ENCODE measurements around the gene SMIM1. TPM values are rescaled to one million over a fixed set of nuclear protein-coding genes. Genes with fewer than 3 reads are reported as not detected.

The SMIM1 gene
- total and polyA plus RNA-seq, 2 donors from 2014 or later = 7.0 to 49.5 TPM

GRCh38 chr1:3774276-3774945 is 1.9 kb downstream of the SMIM1 start:
- Histone ChIP-seq H3K36me3 (ENCODE audit: control insufficient read depth in 2 of 3, insufficient read depth in 3 of 3, low read length in 3 of 3) (peaks cover 0 to 3% (median 0%) of the 10 kb centered on the region in 3 donors), H3K27me3 (ENCODE audit: control insufficient read depth, insufficient read depth, low read length) (no peaks in the 10 kb centered on the region), H3K4me1 (ENCODE audit: control insufficient read depth in 2 of 3, insufficient read depth in 2 of 3, low read depth in 1 of 3, low read length in 3 of 3) (peaks cover 0 to 29% (median 12%) of the 10 kb centered on the region in 3 donors), H3K4me3 (ENCODE audit: low read length in 3 of 3) (no peak overlapping the region), H3K9ac (ENCODE audit: low read length in 3 of 3) (no peak overlapping the region), H3K9me3 (ENCODE audit: control insufficient read depth in 2 of 3, insufficient read depth in 1 of 3, low read length in 3 of 3) (no peaks in the 10 kb centered on the region), H3K27ac (ENCODE audit: low read depth in 2 of 2, low read length in 2 of 2) (no peak overlapping the region)
- DNase-seq (peak in 2 of 5 donors; percentile 79 to 81), FAIRE-seq (no peak)
- intact Hi-C loops (cut with DNase I) = no loop called here
- no peak for TF ChIP-seq CTCF (IDR thresholded peaks at IDR 0.05; ENCODE audit: borderline replicate concordance, extremely low read depth, insufficient read depth)

- DNase-seq = no peak
- H3K9ac ChIP-seq (ENCODE audit: low read length in 3 of 3) = no peak overlapping the region
Measured at GRCh38 chr1:3774946-3775489, 2.5 kb downstream of the SMIM1 start.

GRCh38 chr1:3775490-3776230 is 3.1 kb downstream of the SMIM1 start:
- DNase-seq (peak; percentile 77 to 89 (median 89)), FAIRE-seq (no peak)
- H3K4me1 ChIP-seq (ENCODE audit: control insufficient read depth in 2 of 3, insufficient read depth in 2 of 3, low read depth in 1 of 3, low read length in 3 of 3) = peaks cover 0 to 29% (median 12%) of the 10 kb centered on the region in 3 donors
- peak overlapping the region in 1 of 2 donors; percentile 34 for H3K27ac ChIP-seq (ENCODE audit: low read depth in 2 of 2, low read length in 2 of 2)
- TF ChIP-seq CTCF (IDR thresholded peaks at IDR 0.05; ENCODE audit: borderline replicate concordance, extremely low read depth, insufficient read depth) = peak; percentile 37
- H3K27me3 ChIP-seq (ENCODE audit: control insufficient read depth, insufficient read depth, low read length) = no peaks in the 10 kb centered on the region
- H3K9me3 ChIP-seq (ENCODE audit: control insufficient read depth in 2 of 3, insufficient read depth in 1 of 3, low read length in 3 of 3) = no peaks in the 10 kb centered on the region
- no peak overlapping the region for H3K4me3 ChIP-seq (ENCODE audit: low read length in 3 of 3)
- intact Hi-C loops (cut with DNase I) = no loop called here
- no peak overlapping the region for H3K9ac ChIP-seq (ENCODE audit: low read length in 3 of 3)
- H3K36me3 ChIP-seq (ENCODE audit: control insufficient read depth in 2 of 3, insufficient read depth in 3 of 3, low read length in 3 of 3) = peaks cover 6 to 12% (median 10%) of the 10 kb centered on the region in 3 donors

More at GRCh38 chr1:3774946-3775489, 2.5 kb downstream of the SMIM1 start:
- no peak for TF ChIP-seq CTCF (IDR thresholded peaks at IDR 0.05; ENCODE audit: borderline replicate concordance, extremely low read depth, insufficient read depth)
- intact Hi-C loops (cut with DNase I) = no loop called here
- H3K4me1 ChIP-seq (ENCODE audit: control insufficient read depth in 2 of 3, insufficient read depth in 2 of 3, low read depth in 1 of 3, low read length in 3 of 3) = peaks cover 0 to 29% (median 12%) of the 10 kb centered on the region in 3 donors
- no peak overlapping the region for H3K4me3 ChIP-seq (ENCODE audit: low read length in 3 of 3)
- H3K27ac ChIP-seq (ENCODE audit: low read depth in 2 of 2, low read length in 2 of 2) = no peak overlapping the region
- H3K9me3 ChIP-seq (ENCODE audit: control insufficient read depth in 2 of 3, insufficient read depth in 1 of 3, low read length in 3 of 3) = no peaks in the 10 kb centered on the region
- H3K27me3 ChIP-seq (ENCODE audit: control insufficient read depth, insufficient read depth, low read length) = no peaks in the 10 kb centered on the region
- peaks cover 3 to 8% (median 5%) of the 10 kb centered on the region in 3 donors for H3K36me3 ChIP-seq (ENCODE audit: control insufficient read depth in 2 of 3, insufficient read depth in 3 of 3, low read length in 3 of 3)
- FAIRE-seq = no peak
